Body of pancreas (tissue), 4 donors: ENCODE measurements around the gene EXOSC7.

ENCODE experiments used
- POLR2A ChIP-seq, 3 donors: fragments of 450-650 bp; IDR thresholded peaks; one replicate each; pipeline ENCODE4 v1.6.1; 2016; ENCODE audit warnings: antibody characterized with exemption in 3 of 3, mild to moderate bottlenecking in 2 of 3
- TF ChIP-seq, protein P1 (sequence below), 7 experiments: fragments of 450-650 bp in 4 of 7; fragments of 200-600 bp in 3 of 7; sonication (generic) in 3 of 7; IDR thresholded peaks; one replicate each; pipeline ENCODE4 v1.5.1; 2016 to 2019; ENCODE audit warnings: antibody characterized with exemption in 7 of 7

DNA sequence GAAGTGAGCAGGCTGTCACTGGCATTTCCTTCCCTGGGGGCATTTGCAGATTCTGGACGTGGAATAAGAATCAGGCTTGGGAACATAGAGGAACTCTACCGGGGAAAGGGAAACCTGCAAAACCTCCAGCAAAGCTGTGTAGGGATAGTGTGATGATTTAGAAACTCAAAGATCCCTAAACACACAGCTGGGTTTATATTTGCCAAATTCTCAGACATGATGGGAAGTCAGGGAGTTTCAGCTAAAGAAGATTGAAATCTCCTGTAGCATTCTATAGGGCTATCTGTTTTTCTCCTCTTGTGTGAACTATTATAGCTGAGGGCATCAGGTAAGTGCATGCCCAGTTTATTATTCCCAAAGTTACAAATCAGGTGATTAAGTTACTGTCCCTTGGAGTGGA, 40.9 kb downstream of the EXOSC7 start:
- TF ChIP-seq, protein P1, sequence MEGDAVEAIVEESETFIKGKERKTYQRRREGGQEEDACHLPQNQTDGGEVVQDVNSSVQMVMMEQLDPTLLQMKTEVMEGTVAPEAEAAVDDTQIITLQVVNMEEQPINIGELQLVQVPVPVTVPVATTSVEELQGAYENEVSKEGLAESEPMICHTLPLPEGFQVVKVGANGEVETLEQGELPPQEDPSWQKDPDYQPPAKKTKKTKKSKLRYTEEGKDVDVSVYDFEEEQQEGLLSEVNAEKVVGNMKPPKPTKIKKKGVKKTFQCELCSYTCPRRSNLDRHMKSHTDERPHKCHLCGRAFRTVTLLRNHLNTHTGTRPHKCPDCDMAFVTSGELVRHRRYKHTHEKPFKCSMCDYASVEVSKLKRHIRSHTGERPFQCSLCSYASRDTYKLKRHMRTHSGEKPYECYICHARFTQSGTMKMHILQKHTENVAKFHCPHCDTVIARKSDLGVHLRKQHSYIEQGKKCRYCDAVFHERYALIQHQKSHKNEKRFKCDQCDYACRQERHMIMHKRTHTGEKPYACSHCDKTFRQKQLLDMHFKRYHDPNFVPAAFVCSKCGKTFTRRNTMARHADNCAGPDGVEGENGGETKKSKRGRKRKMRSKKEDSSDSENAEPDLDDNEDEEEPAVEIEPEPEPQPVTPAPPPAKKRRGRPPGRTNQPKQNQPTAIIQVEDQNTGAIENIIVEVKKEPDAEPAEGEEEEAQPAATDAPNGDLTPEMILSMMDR (IDR thresholded peaks at IDR 0.05): no peak
- no peak for TF ChIP-seq POLR2A (IDR thresholded peaks at IDR 0.05)
